ENCODE data around the gene IFRD2.

DNA sequence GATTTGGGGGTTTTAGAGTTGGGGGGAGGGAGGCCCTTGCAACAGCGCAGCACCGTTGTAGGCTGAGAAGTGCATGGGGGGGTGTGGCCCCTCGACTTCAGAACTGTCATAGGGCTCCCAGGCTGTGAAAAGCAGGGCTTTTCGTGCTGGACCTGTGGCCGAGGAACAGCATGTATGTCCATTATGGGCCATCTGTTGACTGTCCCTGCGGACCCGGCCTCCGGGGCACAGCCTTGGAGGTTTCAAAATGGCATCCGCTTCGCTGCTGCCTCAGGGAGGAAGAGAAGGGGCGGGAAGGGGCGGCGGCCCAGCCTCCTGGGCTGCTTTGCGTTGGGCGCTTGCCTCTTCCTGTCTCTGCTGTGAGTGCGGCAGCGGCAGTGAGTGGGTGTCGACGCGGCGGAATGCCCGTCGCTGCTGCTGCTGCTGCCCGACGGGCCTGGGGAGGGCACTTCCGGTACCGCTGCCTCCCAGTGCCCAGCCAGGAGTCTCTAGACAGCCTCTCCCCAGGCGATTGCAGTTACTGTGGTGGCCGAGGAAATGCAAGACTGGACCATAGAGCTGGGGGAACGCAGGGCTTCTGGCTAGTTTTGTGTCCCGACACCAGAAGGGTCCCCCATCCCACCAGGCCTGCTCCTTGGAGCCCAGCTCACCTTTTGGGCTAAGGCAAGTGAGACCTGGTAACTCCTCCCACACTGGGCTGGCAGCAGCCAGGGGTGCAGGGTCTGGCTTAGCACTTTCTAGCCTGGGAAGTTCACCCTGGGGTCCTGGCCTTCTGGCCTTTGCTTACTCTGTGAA is 54.3 kb downstream of the IFRD2 start:
- TF ChIP-seq, protein P1, sequence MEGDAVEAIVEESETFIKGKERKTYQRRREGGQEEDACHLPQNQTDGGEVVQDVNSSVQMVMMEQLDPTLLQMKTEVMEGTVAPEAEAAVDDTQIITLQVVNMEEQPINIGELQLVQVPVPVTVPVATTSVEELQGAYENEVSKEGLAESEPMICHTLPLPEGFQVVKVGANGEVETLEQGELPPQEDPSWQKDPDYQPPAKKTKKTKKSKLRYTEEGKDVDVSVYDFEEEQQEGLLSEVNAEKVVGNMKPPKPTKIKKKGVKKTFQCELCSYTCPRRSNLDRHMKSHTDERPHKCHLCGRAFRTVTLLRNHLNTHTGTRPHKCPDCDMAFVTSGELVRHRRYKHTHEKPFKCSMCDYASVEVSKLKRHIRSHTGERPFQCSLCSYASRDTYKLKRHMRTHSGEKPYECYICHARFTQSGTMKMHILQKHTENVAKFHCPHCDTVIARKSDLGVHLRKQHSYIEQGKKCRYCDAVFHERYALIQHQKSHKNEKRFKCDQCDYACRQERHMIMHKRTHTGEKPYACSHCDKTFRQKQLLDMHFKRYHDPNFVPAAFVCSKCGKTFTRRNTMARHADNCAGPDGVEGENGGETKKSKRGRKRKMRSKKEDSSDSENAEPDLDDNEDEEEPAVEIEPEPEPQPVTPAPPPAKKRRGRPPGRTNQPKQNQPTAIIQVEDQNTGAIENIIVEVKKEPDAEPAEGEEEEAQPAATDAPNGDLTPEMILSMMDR (conservative IDR thresholded peaks at IDR 0.05; ENCODE audit: low read depth, low read length), result no peak
- TF ChIP-seq EZH2 (IDR thresholded peaks at IDR 0.05; ENCODE audit: low read length, unreplicated experiment), result no peak
